HG02943 (cell line): ENCODE measurements around the gene BCAP29.

Experiments
- ATAC-seq: cut with Tn5 transposase; IDR thresholded peaks from one replicate; pipeline ENCODE4 v1.9.1; 2021; ENCODE audit warnings: mild to moderate bottlenecking, low read depth, moderate library complexity; ENCODE audit not compliant: unreplicated experiment

Gene BCAP29

DNA sequence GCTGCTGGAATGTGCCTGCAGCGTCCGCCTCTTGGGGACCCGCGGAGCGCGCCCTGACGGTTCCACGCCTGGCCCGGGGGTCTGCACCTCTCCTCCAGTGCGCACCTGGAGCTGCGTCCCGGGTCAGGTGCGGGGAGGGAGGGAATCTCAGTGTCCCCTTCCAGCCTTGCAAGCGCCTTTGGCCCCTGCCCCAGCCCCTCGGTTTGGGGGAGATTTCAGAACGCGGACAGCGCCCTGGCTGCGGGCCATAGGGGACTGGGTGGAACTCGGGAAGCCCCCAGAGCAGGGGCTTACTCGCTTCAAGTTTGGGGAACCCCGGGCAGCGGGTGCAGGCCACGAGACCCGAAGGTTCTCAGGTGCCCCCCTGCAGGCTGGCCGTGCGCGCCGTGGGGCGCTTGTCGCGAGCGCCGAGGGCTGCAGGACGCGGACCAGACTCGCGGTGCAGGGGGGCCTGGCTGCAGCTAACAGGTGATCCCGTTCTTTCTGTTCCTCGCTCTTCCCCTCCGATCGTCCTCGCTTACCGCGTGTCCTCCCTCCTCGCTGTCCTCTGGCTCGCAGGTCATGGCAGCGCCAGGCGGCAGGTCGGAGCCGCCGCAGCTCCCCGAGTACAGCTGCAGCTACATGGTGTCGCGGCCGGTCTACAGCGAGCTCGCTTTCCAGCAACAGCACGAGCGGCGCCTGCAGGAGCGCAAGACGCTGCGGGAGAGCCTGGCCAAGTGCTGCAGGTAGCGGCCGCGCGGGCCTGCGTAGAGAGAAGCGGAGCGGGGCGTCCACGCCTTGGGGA is 81.2 kb downstream of the BCAP29 start:
- ATAC-seq, result no peak

DNA sequence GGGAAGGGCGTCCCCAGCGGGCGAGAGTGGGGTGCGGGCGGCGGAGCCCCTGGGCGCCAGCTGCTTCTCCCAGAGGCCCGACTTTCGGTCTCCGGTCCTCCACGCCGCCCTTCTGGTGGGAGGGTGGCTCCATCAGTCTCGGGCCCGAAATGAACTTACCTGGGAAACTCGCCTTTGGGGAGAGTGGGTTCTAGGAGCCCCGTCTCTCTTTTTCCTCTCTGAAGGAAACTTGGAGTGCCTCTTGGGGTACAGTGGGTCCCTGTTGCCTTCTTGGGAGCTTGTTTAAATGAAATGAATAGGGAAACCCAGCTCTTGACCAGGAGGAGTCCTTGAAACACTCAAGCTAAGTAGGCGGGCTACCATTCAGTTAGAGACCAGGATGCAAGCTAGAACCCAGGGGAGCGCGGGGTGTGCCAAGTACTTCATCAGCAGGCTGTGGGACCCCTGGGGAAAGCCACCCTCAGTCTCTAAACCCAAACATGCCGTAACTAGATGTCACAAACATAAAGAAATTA is 81.9 kb downstream of the BCAP29 start:
- ATAC-seq, result no peak

DNA sequence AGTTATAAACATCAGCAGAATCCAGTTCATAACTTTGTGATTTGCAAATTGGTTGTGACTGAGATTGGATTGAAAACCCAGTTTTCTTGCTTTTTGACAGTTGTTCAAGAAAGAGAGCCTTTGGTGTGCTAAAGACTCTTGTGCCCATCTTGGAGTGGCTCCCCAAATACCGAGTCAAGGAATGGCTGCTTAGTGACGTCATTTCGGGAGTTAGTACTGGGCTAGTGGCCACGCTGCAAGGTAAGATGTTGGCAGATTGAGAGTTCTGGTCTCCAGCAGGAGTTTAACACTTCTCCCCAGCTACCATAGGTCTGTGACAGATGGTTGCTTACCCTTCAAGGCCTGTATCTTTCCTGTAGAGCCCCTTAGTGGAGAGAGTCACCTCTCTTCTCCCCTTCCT is 83.2 kb downstream of the BCAP29 start:
- ATAC-seq, result no peak

DNA sequence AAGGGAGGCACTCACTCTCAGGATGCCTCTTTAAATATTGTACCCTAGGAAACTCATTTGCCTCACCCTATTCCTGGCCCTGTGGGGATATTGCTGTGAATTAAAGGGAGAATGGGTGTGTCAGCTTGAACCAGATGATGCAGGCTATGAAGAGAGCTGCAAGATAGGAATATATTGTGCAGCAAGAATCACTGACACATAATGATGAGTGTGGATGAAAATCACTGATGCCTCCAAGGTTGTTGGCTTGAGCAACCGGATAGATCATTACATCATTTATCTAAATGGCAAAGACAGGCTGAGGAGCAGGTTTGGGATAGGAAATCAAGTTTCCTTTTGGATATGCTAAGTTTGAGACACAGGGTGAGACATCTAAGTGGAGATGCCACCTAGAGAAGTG is 86.7 kb downstream of the BCAP29 start:
- ATAC-seq, result no peak

DNA sequence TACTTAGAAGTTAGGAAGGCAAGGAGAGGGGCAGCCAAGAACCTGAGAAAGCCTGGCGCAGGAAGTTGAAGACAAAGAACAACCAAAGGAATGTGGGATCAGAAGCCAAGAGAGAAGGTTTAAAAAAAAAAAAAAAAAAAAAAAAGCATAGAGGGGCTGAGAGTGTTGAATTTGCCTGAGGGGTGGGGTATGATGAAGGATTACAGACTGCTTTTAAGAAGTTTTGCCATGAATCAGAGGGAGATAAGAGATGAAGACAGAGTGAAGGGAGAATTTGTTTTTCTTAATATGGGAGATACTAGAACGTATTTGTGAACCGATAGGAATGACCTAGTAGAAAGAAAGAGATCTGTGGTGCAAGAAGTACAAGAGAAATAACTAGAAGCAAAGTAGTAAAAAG is 87.3 kb downstream of the BCAP29 start:
- ATAC-seq, result no peak

DNA sequence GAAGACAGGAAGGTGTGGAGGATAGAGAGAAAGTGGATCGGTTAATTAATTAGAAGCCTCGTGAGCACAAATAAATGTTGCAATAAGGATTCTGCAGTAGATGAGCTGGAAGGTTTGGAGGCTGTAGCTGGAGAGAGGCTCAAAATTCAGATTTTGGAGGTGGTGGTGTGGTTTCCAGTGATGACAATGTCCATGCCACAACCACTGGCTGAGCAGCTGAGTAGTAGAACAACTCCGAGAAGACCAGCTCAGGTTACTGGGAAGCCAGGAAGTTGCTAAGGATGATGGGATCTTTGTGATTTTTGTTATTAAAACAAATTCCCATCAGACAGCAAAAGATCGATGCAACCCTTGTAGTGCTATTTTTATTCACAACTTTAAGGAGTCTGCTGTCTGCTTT is 88.2 kb downstream of the BCAP29 start:
- ATAC-seq, result no peak
